Astrocyte of the spinal cord (primary cell): ENCODE measurements around the gene LRRC4.

Experiments
- DNase-seq: peaks from one replicate; pipeline ENCODE4 v3.0.0; 2011; ENCODE audit warnings: low read depth, low spot score
- H3K4me3 ChIP-seq: 2 replicates; pipeline ENCODE4 v1.5.1; 2011; ENCODE audit warnings: low read depth, mild to moderate bottlenecking, low read length, moderate library complexity
- in situ Hi-C: cut with HindIII; loops from 2 replicates; pipeline ENCODE4 v1.10.0; 2017; ENCODE audit warnings: low sequenced_read_pairs
- TF ChIP-seq, protein P1 (sequence below): IDR thresholded peaks from 2 replicates; pipeline ENCODE4 v1.5.1; 2012; ENCODE audit warnings: low read depth, mild to moderate bottlenecking, low read length, inconsistent platforms

LRRC4 gene

DNA sequence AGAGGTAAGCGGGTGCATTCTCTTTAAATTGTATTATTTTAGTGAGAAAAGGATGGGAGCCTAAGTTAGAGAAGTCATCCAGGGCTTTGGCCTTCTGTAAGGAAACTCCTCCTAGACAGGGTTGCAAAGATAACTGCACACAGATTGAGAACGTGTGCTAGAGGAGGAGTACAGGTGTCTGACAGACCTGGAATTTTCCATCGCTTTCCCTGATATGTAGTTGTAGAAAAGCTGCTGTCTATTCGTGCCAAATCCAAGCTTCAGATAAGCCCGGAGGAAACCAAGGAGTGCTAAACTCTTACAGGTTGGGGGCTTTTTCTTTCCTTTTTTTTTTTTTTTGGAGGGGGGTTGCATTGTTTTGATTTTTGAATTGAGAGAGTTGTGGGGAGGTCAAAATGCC lies 23.1 kb downstream of the LRRC4 start:
- no peak overlapping the region for H3K4me3 ChIP-seq
- DNase-seq: no peak
- TF ChIP-seq, protein P1, sequence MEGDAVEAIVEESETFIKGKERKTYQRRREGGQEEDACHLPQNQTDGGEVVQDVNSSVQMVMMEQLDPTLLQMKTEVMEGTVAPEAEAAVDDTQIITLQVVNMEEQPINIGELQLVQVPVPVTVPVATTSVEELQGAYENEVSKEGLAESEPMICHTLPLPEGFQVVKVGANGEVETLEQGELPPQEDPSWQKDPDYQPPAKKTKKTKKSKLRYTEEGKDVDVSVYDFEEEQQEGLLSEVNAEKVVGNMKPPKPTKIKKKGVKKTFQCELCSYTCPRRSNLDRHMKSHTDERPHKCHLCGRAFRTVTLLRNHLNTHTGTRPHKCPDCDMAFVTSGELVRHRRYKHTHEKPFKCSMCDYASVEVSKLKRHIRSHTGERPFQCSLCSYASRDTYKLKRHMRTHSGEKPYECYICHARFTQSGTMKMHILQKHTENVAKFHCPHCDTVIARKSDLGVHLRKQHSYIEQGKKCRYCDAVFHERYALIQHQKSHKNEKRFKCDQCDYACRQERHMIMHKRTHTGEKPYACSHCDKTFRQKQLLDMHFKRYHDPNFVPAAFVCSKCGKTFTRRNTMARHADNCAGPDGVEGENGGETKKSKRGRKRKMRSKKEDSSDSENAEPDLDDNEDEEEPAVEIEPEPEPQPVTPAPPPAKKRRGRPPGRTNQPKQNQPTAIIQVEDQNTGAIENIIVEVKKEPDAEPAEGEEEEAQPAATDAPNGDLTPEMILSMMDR: no peak
- in situ Hi-C loops: no loop called here

DNA sequence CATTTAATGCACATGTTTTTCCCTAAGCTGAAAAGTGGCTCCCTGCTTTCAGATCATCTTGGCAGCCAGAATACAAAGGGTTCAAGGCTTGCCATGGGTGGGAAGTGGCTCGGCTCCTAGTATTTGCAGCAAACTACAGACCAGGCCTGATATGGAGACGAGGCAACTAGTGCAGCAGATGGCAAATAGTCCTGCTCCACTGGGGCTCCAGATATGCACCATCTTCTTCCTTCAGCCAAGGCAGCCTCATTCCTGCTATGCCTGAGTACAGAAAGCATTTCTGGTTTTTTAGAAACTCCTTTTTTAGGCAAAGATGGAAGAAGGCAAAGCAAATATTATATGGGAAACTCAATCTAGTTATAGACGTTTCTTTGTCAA lies 23.9 kb downstream of the LRRC4 start:
- H3K4me3 ChIP-seq: no peak overlapping the region
- in situ Hi-C loops: no loop called here
- TF ChIP-seq, protein P1: no peak
- DNase-seq: no peak

DNA sequence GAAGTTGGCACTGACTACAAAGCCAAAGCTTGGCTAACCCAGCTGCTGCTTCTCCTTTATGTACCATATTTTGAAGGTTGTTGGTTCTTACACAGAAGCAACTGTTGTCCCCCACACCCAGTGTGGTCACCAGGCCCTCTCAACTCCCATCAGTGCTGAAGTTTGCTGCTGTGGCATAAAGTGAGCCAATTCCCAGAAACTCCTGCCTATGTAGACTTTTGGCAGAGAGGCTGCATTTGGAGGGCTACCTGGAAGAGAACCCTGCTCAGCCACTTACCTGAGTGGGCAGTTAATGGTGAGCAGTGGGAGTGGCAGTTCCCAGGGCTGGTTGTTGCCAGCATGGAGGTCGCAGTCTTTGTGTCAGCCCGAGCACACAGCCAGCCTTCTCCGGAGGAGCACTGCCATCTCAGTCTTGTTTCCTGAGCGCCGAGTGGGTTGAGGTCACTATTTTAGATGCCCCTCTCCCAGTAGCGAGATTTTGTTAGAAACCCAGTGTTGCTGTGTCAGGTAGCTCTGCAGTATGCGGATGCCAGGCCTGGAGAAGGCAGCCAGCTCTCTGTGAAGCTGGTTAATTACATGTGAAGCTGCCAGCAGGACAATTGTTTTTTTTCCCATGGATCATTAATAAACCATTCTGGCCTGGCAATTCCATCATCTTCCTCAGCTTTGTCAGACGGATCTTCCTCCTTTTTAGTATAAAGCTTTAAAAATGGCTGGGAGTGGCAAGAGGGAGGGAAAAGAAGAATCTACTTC lies 24.5 kb downstream of the LRRC4 start:
- H3K4me3 ChIP-seq: no peak overlapping the region
- TF ChIP-seq, protein P1: no peak
- in situ Hi-C loops: no loop called here
- DNase-seq: no peak

DNA sequence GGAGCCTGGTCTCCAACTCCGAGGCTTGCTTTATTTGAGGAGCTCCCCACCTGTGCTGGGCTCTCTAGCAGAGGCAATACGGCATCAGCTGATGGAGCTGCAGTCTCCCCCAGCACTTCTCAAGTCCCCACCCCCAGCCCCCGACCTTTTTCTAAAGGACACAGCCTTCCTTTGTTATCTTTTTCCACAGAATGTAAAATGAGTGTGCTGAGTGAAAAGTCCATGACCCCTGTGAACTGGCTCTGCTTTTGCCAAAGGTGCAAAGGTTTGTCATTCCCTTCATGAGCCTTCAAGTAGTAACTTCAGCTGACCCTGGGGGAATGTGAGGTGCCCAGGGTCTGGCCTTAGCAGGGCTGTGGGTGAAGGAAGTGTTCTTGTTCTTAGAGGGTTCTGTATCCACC lies 25.5 kb downstream of the LRRC4 start:
- in situ Hi-C loops: no loop called here
- no peak for DNase-seq
- no peak overlapping the region for H3K4me3 ChIP-seq
- TF ChIP-seq, protein P1: no peak

DNA sequence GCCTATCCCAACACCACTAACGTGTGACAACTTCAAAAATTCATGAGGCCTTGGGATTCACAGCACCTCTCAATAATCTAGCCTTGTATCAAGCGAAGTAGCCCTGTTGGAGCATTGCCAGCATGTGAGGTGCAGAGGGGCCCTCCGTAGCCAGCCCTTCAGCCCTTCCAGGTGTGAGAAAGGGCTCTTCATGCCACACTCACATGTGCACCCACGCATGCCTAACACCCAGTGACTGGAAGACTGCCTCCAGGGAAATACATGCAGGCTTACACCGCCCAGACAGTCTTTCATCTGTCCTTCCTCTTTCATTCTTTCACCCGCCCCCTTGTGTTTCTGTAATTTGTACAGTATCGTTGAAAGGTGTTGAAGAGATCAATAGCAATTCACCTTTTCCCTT lies 26.1 kb downstream of the LRRC4 start:
- no peak overlapping the region for H3K4me3 ChIP-seq
- DNase-seq: no peak
- TF ChIP-seq, protein P1: no peak
- in situ Hi-C loops: no loop called here

DNA sequence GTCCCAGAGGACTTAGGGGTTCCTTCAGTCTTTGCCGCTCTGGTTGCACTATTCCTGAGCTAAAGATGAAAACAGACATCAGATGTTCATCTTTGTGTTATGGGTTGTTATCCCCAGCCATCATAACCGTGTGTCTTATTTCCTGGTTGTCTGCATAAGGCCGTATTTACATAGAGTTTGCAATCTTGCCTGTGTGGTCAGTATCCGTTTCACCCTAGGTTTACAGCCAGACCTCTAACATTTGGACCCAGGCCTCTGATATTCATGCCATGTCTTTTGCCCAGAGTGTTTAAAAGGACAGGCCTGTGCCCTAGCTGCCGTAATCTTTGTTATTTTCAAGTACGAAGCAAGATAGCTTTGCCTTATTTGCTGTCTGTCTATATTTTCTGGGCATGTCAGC lies 26.6 kb downstream of the LRRC4 start:
- in situ Hi-C loops: no loop called here
- no peak for DNase-seq
- TF ChIP-seq, protein P1: no peak
- no peak overlapping the region for H3K4me3 ChIP-seq
